ENCODE measurements around the gene LRP8.

- TF ChIP-seq CTCF (IDR thresholded peaks at IDR 0.05) (no peak), POLR2A (IDR thresholded peaks at IDR 0.05) (no peak), EP300 (IDR thresholded peaks at IDR 0.05) (no peak), POLR2AphosphoS5 (IDR thresholded peaks at IDR 0.05) (no peak)
Observed at GRCh38 chr1:53346814-53347176, 18.9 kb upstream of the LRP8 start.

Data from gastroesophageal sphincter (tissue), 3 donors.